ENCODE data around the gene ZBTB3. TPM values are rescaled to one million over a fixed set of nuclear protein-coding genes. Genes with fewer than 3 reads are reported as not detected.

The ZBTB3 gene
- total and polyA plus RNA-seq, 9 of the 15 experiments (the other 6 are each of a cell fraction or from before 2014, with no cell fraction given): 1.9 to 10.0 (median 4.9) TPM

DNA sequence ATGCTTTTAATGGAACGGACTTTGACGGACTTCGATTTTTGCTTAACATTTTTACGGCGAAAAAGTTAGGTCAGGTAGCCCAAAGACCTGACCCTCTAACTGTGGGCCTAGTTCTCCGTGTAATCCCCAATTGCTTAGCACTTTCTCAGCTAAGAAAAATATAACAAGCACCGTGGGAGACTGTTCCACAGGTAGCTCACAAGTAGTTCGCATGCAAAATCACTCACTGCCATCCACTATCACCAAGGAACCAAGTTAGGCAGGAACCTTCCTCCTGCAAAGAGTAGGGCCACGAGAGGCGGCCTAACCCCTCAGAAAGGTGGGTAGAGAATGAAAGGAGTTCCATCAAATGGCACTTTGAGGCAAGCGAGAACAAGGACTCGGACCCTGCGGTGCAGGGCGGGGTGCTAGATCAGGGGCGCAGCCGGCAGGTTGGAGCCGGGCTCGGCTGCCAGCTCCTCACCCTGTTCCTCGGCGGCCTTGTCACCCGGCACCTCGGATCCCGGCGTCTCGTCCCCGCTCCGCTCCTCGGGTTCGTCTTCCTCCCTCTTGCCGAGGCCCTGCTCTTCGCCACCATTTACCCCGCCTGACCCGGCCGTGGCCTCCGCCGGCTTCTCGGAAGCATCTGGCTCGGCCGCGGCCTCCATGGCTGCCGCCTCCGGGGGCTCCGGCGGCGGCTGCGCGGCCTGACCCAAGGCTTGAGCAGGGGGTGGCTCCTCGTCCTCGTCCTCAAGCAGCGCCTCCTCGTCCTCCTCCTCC is 27.6 kb downstream of the ZBTB3 start (continued):
- TF ChIP-seq CBFA2T3 (IDR thresholded peaks at IDR 0.05) (no peak), SRSF9 (IDR thresholded peaks at IDR 0.05; ENCODE audit: borderline replicate concordance, low read depth, low read length) (no peak), CCAR2 (IDR thresholded peaks at IDR 0.05; ENCODE audit: low read depth, low read length) (no peak), FOXA3 (CRISPR knock-in tag; conservative IDR thresholded peaks at IDR 0.05 in 1 of 2, IDR thresholded peaks at IDR 0.05 in 1 of 2) (peak in 1 of 2 experiments; percentile 13; a peak in 1 of 4 replicates), PHF21A (IDR thresholded peaks at IDR 0.05; ENCODE audit: borderline replicate concordance, low read depth) (no peak), CREB1 (IDR thresholded peaks at IDR 0.05) (no peak), CREB1 (CRISPR knock-in tag; IDR thresholded peaks at IDR 0.05) (no peak), GABPA (tag; conservative IDR thresholded peaks at IDR 0.05; ENCODE audit: low read depth) (no peak), L3MBTL2 (IDR thresholded peaks at IDR 0.05) (no peak), TAL1 (IDR thresholded peaks at IDR 0.05) (no peak), ESRRA (IDR thresholded peaks at IDR 0.05; ENCODE audit: borderline replicate concordance, low read depth) (no peak), HDGF (IDR thresholded peaks at IDR 0.05) (no peak), DNMT1 (IDR thresholded peaks at IDR 0.05) (no peak), SMARCA5 (IDR thresholded peaks at IDR 0.05) (no peak), CBX3 (IDR thresholded peaks at IDR 0.05; ENCODE audit: borderline replicate concordance in 1 of 2, low read length in 2 of 2) (no peak), POLR3A (IDR thresholded peaks at IDR 0.05; ENCODE audit: borderline replicate concordance, extremely low read depth, insufficient read depth, insufficient read length) (no peak), SETDB1 (IDR thresholded peaks at IDR 0.05; ENCODE audit: low read length) (no peak), TCFL5 (CRISPR knock-in tag; conservative IDR thresholded peaks at IDR 0.05) (no peak), HDAC1 (IDR thresholded peaks at IDR 0.05) (peak in 1 of 2 experiments; percentile 35; a peak in 1 of 4 replicates), CHD1 (IDR thresholded peaks at IDR 0.05; ENCODE audit: low read length) (peak; percentile 98)
- TF ChIP-seq, protein P1, sequence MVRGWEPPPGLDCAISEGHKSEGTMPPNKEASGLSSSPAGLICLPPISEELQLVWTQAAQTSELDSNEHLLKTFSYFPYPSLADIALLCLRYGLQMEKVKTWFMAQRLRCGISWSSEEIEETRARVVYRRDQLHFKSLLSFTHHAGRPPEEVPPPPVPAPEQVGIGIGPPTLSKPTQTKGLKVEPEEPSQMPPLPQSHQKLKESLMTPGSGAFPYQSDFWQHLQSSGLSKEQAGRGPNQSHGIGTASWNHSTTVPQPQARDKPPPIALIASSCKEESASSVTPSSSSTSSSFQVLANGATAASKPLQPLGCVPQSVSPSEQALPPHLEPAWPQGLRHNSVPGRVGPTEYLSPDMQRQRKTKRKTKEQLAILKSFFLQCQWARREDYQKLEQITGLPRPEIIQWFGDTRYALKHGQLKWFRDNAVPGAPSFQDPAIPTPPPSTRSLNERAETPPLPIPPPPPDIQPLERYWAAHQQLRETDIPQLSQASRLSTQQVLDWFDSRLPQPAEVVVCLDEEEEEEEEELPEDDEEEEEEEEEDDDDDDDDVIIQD (CRISPR knock-in tag; IDR thresholded peaks at IDR 0.05): no peak
- TF ChIP-seq, protein P2, sequence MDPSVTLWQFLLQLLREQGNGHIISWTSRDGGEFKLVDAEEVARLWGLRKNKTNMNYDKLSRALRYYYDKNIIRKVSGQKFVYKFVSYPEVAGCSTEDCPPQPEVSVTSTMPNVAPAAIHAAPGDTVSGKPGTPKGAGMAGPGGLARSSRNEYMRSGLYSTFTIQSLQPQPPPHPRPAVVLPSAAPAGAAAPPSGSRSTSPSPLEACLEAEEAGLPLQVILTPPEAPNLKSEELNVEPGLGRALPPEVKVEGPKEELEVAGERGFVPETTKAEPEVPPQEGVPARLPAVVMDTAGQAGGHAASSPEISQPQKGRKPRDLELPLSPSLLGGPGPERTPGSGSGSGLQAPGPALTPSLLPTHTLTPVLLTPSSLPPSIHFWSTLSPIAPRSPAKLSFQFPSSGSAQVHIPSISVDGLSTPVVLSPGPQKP (CRISPR knock-in tag; IDR thresholded peaks at IDR 0.05): no peak
- TF ChIP-seq, protein P3, sequence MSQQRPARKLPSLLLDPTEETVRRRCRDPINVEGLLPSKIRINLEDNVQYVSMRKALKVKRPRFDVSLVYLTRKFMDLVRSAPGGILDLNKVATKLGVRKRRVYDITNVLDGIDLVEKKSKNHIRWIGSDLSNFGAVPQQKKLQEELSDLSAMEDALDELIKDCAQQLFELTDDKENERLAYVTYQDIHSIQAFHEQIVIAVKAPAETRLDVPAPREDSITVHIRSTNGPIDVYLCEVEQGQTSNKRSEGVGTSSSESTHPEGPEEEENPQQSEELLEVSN (IDR thresholded peaks at IDR 0.05; ENCODE audit: borderline replicate concordance in 1 of 2, extremely low read depth in 1 of 2, insufficient read depth in 1 of 2, insufficient read length in 1 of 2, low read depth in 1 of 2, low read length in 1 of 2, poor library complexity in 1 of 2, severe bottlenecking in 1 of 2): no peak
- TF ChIP-seq, protein P4, sequence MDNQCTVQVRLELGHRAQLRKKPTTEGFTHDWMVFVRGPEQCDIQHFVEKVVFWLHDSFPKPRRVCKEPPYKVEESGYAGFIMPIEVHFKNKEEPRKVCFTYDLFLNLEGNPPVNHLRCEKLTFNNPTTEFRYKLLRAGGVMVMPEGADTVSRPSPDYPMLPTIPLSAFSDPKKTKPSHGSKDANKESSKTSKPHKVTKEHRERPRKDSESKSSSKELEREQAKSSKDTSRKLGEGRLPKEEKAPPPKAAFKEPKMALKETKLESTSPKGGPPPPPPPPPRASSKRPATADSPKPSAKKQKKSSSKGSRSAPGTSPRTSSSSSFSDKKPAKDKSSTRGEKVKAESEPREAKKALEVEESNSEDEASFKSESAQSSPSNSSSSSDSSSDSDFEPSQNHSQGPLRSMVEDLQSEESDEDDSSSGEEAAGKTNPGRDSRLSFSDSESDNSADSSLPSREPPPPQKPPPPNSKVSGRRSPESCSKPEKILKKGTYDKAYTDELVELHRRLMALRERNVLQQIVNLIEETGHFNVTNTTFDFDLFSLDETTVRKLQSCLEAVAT (IDR thresholded peaks at IDR 0.05): 0 out of 4 replicates have a peak, but pooled peaks of 1 of the 2 experiments have one; percentile 49

Measured in K562 (cell line).